ENCODE data around the gene GARNL3.

GARNL3 gene

GRCh38 chr9:127258606-127259471 lies 5.7 kb upstream of the GARNL3 start:
- DNase-seq (ENCODE audit: low read depth), result no peak
- no peak for TF ChIP-seq CTCF (IDR thresholded peaks at IDR 0.05; ENCODE audit: control insufficient read depth, extremely low read depth, insufficient read depth)
- H3K4me3 ChIP-seq (ENCODE audit: low read depth, low read length), result no peak overlapping the region

- H3K4me3 ChIP-seq (ENCODE audit: low read depth, low read length), result no peak overlapping the region
- no peak for DNase-seq (ENCODE audit: low read depth)
- no peak for TF ChIP-seq CTCF (IDR thresholded peaks at IDR 0.05; ENCODE audit: control insufficient read depth, extremely low read depth, insufficient read depth)
Observed at GRCh38 chr9:127262602-127263001, 2.0 kb upstream of the GARNL3 start.

GRCh38 chr9:127263237-127263636 lies 1.3 kb upstream of the GARNL3 start:
- H3K4me3 ChIP-seq (ENCODE audit: low read depth, low read length), result no peak overlapping the region
- no peak for TF ChIP-seq CTCF (IDR thresholded peaks at IDR 0.05; ENCODE audit: control insufficient read depth, extremely low read depth, insufficient read depth)
- DNase-seq (ENCODE audit: low read depth), result no peak

GRCh38 chr9:127263664-127264063 lies 910 bp upstream of the GARNL3 start:
- no peak overlapping the region for H3K4me3 ChIP-seq (ENCODE audit: low read depth, low read length)
- TF ChIP-seq CTCF (IDR thresholded peaks at IDR 0.05; ENCODE audit: control insufficient read depth, extremely low read depth, insufficient read depth), result no peak
- DNase-seq (ENCODE audit: low read depth), result peak; percentile 73

- TF ChIP-seq CTCF (IDR thresholded peaks at IDR 0.05; ENCODE audit: control insufficient read depth, extremely low read depth, insufficient read depth), result no peak
- no peak overlapping the region for H3K4me3 ChIP-seq (ENCODE audit: low read depth, low read length)
- DNase-seq (ENCODE audit: low read depth), result no peak
Observed at GRCh38 chr9:127267793-127268525, 3.4 kb downstream of the GARNL3 start.

- no peak overlapping the region for H3K4me3 ChIP-seq (ENCODE audit: low read depth, low read length)
- no peak for DNase-seq (ENCODE audit: low read depth)
- TF ChIP-seq CTCF (IDR thresholded peaks at IDR 0.05; ENCODE audit: control insufficient read depth, extremely low read depth, insufficient read depth), result no peak
Observed at GRCh38 chr9:127269449-127269848, 4.9 kb downstream of the GARNL3 start.
